AG20443 (cell line): ENCODE data around the gene MTFR2.

Experiments used
- DNase-seq: peaks from one replicate; pipeline ENCODE4 v3.0.0; 2012; ENCODE audit warnings: low spot score, mixed read lengths

Gene MTFR2

GRCh38 chr6:136249811-136250685 lies at the start of gene MTFR2:
TSS of gene MTFR2 (minus strand) at chr6:136250311. CDS start at chr6:136249099, 1,212 bp downstream.
- peak; percentile 98 for DNase-seq

GRCh38 chr6:136294621-136295020 lies 44.5 kb upstream of the MTFR2 start:
- DNase-seq = no peak

GRCh38 chr6:136290410-136291010 lies 40.4 kb upstream of the MTFR2 start:
- peak; percentile 84 for DNase-seq

DNA sequence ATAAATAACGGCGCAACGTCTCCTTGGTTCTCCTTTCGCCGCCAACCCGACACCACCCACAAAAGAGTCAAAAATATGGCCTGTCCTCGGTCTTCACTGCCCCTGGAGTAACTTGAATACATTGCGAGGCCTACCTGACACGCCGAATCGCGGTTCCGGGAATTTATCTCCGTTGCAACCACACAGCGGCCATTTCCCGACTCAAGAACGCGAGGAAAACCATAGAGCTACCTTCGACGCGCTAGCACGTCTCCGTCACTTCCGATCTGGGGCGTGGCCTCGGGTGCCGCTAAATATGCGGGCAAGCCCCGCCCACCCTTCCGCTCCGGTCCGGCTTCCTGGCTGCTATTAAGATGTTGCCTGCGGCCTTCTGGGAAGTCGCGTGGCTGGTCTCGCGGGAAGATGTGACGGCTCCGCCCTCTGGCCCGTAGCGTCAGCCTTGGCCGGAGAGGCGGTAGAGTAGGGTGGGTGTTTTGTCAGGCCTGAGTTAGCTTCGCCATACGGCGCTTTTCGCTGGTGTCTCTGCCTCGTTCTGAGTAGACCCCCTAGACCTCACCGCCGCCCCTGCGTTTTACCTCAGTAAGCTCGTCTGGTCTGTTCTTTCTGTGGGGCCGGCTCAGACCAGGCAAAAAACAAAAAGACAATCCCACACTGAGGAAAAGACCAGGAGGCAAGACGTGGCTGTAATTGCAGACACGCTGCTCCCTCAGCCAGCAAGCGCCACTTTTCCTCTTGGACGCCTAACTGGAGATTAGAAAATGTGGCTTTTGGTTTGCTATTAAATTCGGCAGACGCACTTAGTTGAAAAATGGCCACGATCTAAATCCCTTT lies 39.7 kb upstream of the MTFR2 start, which contains the start of gene BCLAF1:
Gene BCLAF1, minus strand, starts transcription at position 268 of the 831 bp plus-strand sequence. CDS start 9,980 bp downstream, outside the sequence.
- DNase-seq = peak; percentile 95

GRCh38 chr6:136289327-136289578 lies 39.1 kb upstream of the MTFR2 start:
- DNase-seq = peak; percentile 93

DNA sequence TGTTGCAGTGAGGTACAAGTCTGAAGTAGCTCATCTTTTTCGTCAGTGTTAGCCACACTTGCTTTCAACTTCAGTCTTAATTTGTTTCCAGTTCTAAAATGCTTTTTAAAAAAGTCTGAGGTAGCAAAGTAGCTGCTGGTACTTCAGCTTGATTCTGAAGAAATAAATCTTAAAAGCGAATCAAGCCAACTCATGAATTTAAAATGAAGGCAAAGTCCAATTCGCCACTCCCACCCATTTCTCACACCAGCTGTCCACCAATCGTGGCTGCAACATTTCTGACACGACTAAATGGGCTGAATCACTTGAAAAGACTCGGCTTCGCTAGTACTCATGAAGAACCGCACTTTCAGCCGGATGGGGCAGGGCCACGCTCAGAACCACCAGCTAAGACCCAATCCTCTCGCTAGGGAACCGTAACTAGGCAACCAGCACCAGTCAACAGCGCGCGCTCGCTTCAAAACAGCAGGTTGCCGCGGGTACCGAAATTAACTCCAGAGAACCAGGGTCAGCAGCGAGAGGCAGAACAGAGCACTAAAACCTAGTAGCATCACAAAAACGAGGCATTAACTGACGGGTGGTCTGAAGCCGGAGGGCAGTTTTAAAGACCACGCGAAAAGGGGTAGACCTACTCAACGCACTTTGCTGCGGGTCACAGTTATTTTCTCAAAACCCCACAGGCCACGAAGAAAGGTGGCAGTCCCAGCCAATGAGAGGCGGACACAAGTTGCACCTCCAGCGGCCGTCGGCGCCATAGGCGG lies 38.6 kb upstream of the MTFR2 start:
- DNase-seq = peak; percentile 87

DNA sequence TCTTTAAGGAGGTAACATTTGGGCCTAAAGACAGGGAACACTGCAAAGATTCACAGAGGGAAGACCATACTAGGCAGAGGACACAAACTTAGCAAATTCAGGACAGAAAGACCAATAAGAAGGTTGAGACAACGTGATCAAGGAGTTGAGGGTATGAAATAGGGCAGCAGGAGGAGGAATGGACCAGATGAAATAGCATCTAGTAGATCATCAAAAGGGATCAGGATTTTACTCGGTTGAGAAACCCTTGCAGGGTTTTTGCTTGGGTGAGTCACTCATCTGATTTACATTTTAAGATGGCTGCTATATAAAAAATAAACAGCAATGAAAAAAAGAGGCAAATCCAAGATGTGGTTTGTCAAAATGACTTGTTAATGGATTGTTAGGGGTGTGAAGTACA lies 34.8 kb upstream of the MTFR2 start:
- DNase-seq = peak; percentile 24

DNA sequence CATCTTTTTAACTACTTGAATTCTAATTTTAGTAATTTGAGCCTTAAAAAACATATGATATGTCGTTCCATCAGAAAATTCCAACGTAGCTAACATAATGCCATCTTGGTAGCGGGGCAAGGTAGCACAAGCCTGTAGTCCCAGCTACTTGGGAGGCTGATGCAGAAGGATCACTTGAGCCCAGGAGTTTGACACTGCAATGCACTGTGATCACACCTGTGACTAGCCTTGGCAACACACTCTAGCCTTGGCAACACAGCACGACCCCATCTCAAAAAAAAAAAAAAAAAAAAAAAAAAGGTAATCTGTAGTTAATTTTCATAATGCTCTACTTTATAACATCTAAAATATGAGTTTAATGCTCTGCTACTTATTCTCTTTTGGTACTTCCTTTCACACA lies 32.8 kb upstream of the MTFR2 start:
- no peak for DNase-seq

- DNase-seq = no peak
These were observed 30.0 kb upstream of the MTFR2 start for GRCh38 chr6:136280032-136280609.

- no peak for DNase-seq
These were observed 24.0 kb upstream of the MTFR2 start for GRCh38 chr6:136274062-136274461.

- DNase-seq = no peak
These were observed 15.0 kb upstream of the MTFR2 start for GRCh38 chr6:136265101-136265500.

DNA sequence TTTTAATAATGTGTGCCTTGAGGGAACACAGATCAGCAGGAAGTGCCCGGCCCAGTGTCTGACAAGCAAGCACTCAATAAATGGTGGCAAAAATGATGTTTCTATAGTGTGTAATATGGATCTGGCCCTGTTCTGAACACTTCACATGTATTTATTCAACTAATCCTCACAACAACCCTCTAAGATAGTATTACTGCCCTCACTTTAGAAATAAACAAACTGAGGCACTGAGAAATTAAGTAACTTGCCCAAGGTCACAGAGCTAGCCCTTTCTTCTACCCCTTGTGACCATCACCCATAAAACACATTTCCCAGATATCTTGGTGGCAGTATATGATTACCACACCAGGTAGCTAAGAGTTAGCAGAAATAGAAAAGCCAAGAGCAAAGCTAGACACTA lies 12.8 kb upstream of the MTFR2 start:
- DNase-seq = no peak

- no peak for DNase-seq
These were observed 4.8 kb upstream of the MTFR2 start for GRCh38 chr6:136254851-136255466.

- DNase-seq = no peak
These were observed 3.6 kb upstream of the MTFR2 start for GRCh38 chr6:136253734-136254133.

GRCh38 chr6:136252441-136252840 lies 2.3 kb upstream of the MTFR2 start:
- no peak for DNase-seq

- DNase-seq = no peak
These were observed 1.3 kb upstream of the MTFR2 start for GRCh38 chr6:136251394-136251793.

- DNase-seq = no peak
These were observed 536 bp upstream of the MTFR2 start for GRCh38 chr6:136250686-136251008.

DNA sequence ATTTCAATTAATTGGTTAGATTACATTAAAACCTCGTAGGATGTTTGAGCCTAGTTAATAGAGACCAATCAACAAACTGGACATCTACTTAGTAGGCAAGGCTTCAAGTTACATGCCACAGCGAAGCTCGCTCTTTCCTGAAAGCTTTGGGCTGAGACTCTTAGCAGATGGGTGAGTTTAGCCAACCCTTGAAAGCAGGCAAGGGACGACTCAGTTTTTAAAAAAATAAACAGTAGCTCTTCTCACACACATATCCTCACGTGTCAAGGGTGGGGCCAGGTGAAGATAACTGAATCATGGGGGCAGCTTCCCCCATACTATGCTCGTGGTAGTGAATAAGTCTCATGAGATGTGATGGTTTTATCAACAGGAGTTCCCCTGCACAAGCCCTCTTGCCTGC lies 775 bp downstream of the MTFR2 start:
- no peak for DNase-seq

- DNase-seq = no peak
These were observed 6.0 kb downstream of the MTFR2 start for GRCh38 chr6:136244061-136244616.

DNA sequence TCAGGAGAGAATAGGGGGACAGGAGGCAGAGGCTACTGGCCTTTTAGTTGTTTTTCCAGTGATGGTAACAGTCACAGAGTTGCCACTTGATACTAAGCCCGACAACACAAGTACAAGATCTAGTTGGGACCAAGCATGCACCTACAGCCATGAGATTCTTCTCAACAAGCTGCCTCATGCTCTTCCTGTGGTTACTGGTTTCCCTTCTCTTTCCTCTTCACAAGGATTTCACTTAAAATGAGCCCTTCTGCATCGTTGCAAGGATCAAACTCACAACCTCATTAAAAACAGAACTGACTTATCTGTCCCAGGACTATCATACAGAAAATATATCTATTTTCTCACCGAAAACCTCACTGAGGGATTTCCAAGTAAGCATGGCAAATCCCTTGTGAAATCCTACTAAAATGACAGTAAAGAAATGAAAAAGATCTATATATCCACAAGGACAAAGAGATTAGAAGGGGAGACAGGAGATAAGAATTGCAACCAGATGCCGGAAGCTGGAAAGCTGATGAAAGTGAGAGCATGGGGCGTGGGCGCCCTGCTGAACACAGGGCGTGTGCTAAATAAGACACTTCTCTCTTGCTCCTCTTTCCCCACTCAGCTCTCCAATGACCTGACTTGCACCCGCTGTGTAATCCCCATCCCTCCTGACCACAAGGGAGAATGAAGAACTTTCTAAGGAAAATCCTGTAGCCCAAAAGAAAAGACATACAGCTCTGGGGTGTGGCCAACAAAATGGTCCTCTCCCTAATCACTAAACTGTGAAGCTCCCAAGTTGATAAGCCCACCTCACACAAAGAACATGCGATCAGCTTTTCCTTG lies 13.4 kb downstream of the MTFR2 start:
- no peak for DNase-seq
